ENCODE results near the gene CCNB2. TPM values are rescaled to one million over a fixed set of nuclear protein-coding genes. Genes with fewer than 3 reads are reported as not detected.

CCNB2 gene
- total RNA-seq, 1 donor from 2014 or later = 374 TPM

GRCh38 chr15:59087731-59088130 is 17.2 kb upstream of the CCNB2 start:
- Histone ChIP-seq H2AFZ (replicated peaks) (no peak overlapping the region), H3K27me3 (no peaks in the 10 kb centered on the region), H3K4me3 (no peak overlapping the region), H3K4me2 (no peak overlapping the region), H3K9ac (no peak overlapping the region), H3K9me3 (ENCODE audit: low read depth) (no peaks in the 10 kb centered on the region), H3K79me2 (ENCODE audit: low read depth) (no peaks in the 10 kb centered on the region), H3K36me3 (peaks cover 17% of the 10 kb centered on the region), H3K27ac (no peak overlapping the region), H3K4me1 (no peaks in the 10 kb centered on the region), H3F3A (ENCODE audit: low read depth) (peaks cover 3% of the 10 kb centered on the region), H4K20me1 (ENCODE audit: low read depth) (no peaks in the 10 kb centered on the region)
- Mint-ChIP-seq H3K4me1 (no peaks in the 10 kb centered on the region), H3K27ac (no peak overlapping the region), H3K27me3 (ENCODE audit: insufficient read depth, low read depth) (no peaks in the 10 kb centered on the region), H3K4me3 (no peak overlapping the region), H3K36me3 (peaks cover 21% of the 10 kb centered on the region), H3K9me3 (no peaks in the 10 kb centered on the region)
- TF ChIP-seq EZH2phosphoT487 (IDR thresholded peaks at IDR 0.05) (no peak), EZH2 (IDR thresholded peaks at IDR 0.05) (no peak), CTCF (IDR thresholded peaks at IDR 0.05) (no peak)
- DNase-seq (ENCODE audit: low spot score) = no peak

GRCh38 chr15:59094077-59094476 is 10.9 kb upstream of the CCNB2 start:
- H3K36me3 ChIP-seq = peaks cover 34% of the 10 kb centered on the region
- peaks cover 15% of the 10 kb centered on the region for H3K36me3 Mint-ChIP-seq
- no peak overlapping the region for H3K9ac ChIP-seq
- H3F3A ChIP-seq (ENCODE audit: low read depth) = peaks cover 3% of the 10 kb centered on the region
- H2AFZ ChIP-seq (replicated peaks) = no peak overlapping the region
- H4K20me1 ChIP-seq (ENCODE audit: low read depth) = no peaks in the 10 kb centered on the region
- no peaks in the 10 kb centered on the region for H3K27me3 Mint-ChIP-seq (ENCODE audit: insufficient read depth, low read depth)
- TF ChIP-seq CTCF (IDR thresholded peaks at IDR 0.05) = no peak
- TF ChIP-seq EZH2 (IDR thresholded peaks at IDR 0.05) = no peak
- no peak for TF ChIP-seq EZH2phosphoT487 (IDR thresholded peaks at IDR 0.05)
- no peaks in the 10 kb centered on the region for H3K4me1 Mint-ChIP-seq
- H3K27ac ChIP-seq = no peak overlapping the region
- no peak overlapping the region for H3K4me3 Mint-ChIP-seq
- no peaks in the 10 kb centered on the region for H3K79me2 ChIP-seq (ENCODE audit: low read depth)
- no peak overlapping the region for H3K4me3 ChIP-seq
- no peak overlapping the region for H3K4me2 ChIP-seq
- no peak for DNase-seq (ENCODE audit: low spot score)
- no peaks in the 10 kb centered on the region for H3K27me3 ChIP-seq
- H3K9me3 Mint-ChIP-seq = no peaks in the 10 kb centered on the region
- H3K4me1 ChIP-seq = no peaks in the 10 kb centered on the region
- no peaks in the 10 kb centered on the region for H3K9me3 ChIP-seq (ENCODE audit: low read depth)
- H3K27ac Mint-ChIP-seq = no peak overlapping the region

- Mint-ChIP-seq H3K27me3 (ENCODE audit: insufficient read depth, low read depth) (no peaks in the 10 kb centered on the region), H3K4me3 (no peak overlapping the region), H3K27ac (no peak overlapping the region), H3K9me3 (no peaks in the 10 kb centered on the region), H3K4me1 (no peaks in the 10 kb centered on the region), H3K36me3 (peaks cover 8% of the 10 kb centered on the region)
- Histone ChIP-seq H4K20me1 (ENCODE audit: low read depth) (no peaks in the 10 kb centered on the region), H3K4me2 (no peak overlapping the region), H3K9ac (no peak overlapping the region), H3F3A (ENCODE audit: low read depth) (peaks cover 3% of the 10 kb centered on the region), H2AFZ (replicated peaks) (no peak overlapping the region), H3K36me3 (peaks cover 19% of the 10 kb centered on the region), H3K27me3 (no peaks in the 10 kb centered on the region), H3K79me2 (ENCODE audit: low read depth) (no peaks in the 10 kb centered on the region), H3K27ac (no peak overlapping the region), H3K4me3 (no peak overlapping the region), H3K4me1 (no peaks in the 10 kb centered on the region), H3K9me3 (ENCODE audit: low read depth) (no peaks in the 10 kb centered on the region)
- DNase-seq (ENCODE audit: low spot score) = no peak
- no peak for TF ChIP-seq EZH2phosphoT487 (IDR thresholded peaks at IDR 0.05)
- TF ChIP-seq EZH2 (IDR thresholded peaks at IDR 0.05) = no peak
- TF ChIP-seq CTCF (IDR thresholded peaks at IDR 0.05) = no peak
Observed at GRCh38 chr15:59096429-59096828, 8.5 kb upstream of the CCNB2 start.
